AG04449 (cell line): ENCODE results near the gene TBC1D1.
"Not testable (repeated sequence)": the region's sequence is repeated elsewhere in the genome, so short reads cannot be mapped to it uniquely, and the experiment has no call there.

Experiments
- CTCF ChIA-PET: fragments of 350-600 bp; formaldehyde crosslinking; extraction: SDS; loops from one replicate; lab custom pipeline; 2021; ENCODE audit warnings: antibody characterized with exemption; lab: Yijun Ruan, JAX
- POLR2A ChIA-PET: fragments of 400-600, 350-600 bp; formaldehyde crosslinking; extraction: SDS; loops from one replicate; lab custom pipeline; 2020; ENCODE audit warnings: antibody characterized with exemption, inconsistent platforms; lab: Yijun Ruan, JAX
- DNase-seq: peaks from one replicate; pipeline ENCODE4 v3.0.0-alpha.2; 2010; ENCODE audit warnings: low read depth, low spot score
- H3K4me3 ChIP-seq: 2 replicates; pipeline ENCODE4 v1.5.1; 2011; ENCODE audit warnings: low read depth, mild to moderate bottlenecking, control low read depth, low read length
- CTCF ChIP-seq: IDR thresholded peaks from one replicate; pipeline ENCODE4 v1.5.1; 2011; ENCODE audit warnings: mild to moderate bottlenecking, moderate library complexity, low read length, control low read depth, inconsistent platforms; ENCODE audit not compliant: insufficient read depth; ENCODE audit errors: missing control alignments

TBC1D1 gene

GRCh38 chr4:37914539-37914938, 23.7 kb downstream of the TBC1D1 start:
- no peak for TF ChIP-seq CTCF
- DNase-seq, result no peak
- CTCF ChIA-PET, result interaction anchor here (1.3 kb wide), 1 partner anchor 17 kb away, joined by 3 read pairs; no protein-coding TSS in a partner anchor
- POLR2A ChIA-PET, result no interaction called here
- H3K4me3 ChIP-seq, result no peak overlapping the region

DNA sequence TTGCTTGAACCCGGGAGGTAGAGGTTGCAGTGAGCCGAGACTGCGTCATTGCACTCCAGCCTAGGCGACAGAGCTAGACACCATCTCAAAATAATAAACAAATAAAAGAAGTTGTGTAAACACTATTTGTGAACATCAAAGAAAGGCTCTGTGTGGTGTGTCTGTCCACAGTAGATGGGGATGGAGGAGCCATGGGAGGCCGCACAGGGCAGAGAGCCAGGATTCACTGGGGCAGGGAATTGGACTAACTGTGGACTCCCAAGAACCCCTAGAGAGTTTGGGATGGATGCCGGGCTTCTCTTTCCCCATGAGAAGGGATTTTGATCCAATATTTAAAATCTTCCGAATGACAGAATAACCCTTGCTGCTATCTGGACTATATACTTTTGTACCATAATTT, 26.5 kb downstream of the TBC1D1 start:
- no peak for TF ChIP-seq CTCF
- ChIA-PET POLR2A (no interaction called here), CTCF (no interaction called here)
- H3K4me3 ChIP-seq, result no peak overlapping the region
- no peak for DNase-seq

- POLR2A ChIA-PET, result no interaction called here
- CTCF ChIA-PET, result no interaction called here
Observed at GRCh38 chr4:37918653-37919052, 27.8 kb downstream of the TBC1D1 start.

DNA sequence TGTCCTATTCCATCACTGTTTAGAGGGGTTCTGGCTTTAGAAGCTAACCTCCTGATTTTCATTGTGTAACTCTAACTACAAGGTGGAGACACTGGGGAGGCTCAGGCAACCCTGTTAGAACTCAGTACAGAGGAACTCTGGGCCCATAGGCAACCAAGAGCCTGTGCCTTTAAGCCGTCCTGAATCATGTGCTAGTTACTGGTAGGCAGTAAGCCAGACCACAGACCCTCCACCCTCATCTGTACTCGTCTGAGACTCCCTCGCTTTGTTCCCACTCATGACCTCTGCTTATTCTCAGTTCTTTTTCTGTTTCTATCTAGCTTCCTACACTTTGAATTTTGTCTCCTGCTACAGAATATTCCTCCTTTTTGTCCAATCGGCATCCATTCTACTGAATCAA, 31.4 kb downstream of the TBC1D1 start:
- no peak for DNase-seq
- no peak for TF ChIP-seq CTCF
- no peak overlapping the region for H3K4me3 ChIP-seq
- ChIA-PET CTCF (no interaction called here), POLR2A (no interaction called here)

More at GRCh38 chr4:37918653-37919052, 27.8 kb downstream of the TBC1D1 start:
- no peak for DNase-seq
- H3K4me3 ChIP-seq, result no peak overlapping the region
- TF ChIP-seq CTCF, result no peak

DNA sequence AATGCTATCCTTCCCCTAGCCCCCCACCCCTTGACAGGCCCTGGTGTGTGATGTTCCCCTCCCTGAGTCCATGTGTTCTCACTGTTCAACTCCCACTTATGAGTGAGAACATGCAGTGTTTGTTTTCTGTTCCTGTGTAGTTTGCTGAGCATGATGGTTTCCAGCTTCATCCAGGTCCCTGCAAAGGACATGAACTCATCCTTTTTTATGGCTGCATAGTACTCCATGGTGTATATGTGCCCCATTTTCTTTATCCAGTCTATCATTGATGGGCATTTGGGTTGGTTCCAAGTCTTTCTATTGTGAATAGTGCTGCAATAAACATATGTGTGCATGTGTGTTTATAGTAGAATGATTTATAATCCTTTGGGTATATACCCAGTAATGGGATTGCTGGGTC, 32.2 kb downstream of the TBC1D1 start:
- DNase-seq, CTCF ChIA-PET, H3K4me3 ChIP-seq, POLR2A ChIA-PET: not testable (repeated sequence)

DNA sequence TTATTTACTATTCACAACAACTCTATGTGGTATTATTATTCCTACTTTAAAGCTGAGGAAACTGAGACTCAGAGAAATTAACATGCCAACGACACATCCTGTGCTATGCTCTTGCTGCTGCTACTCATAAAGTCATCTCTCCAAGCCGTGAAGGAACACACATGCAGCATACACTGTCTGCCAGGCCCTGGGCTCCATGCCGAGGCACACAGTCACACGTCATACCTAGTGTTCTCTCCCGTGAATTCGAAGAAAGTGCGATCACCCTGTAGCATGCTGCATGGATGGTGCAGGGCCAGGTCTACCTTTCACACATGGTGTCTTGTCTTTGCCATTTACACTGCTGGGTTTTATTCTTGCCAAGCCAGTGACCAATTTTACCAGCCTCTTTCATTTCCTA, 34.1 kb downstream of the TBC1D1 start:
- POLR2A ChIA-PET, result no interaction called here
- DNase-seq, result no peak
- TF ChIP-seq CTCF, result no peak
- no peak overlapping the region for H3K4me3 ChIP-seq
- CTCF ChIA-PET, result no interaction called here

- POLR2A ChIA-PET, result no interaction called here
- DNase-seq, result no peak
- no peak for TF ChIP-seq CTCF
- no peak overlapping the region for H3K4me3 ChIP-seq
- CTCF ChIA-PET, result no interaction called here
Observed at GRCh38 chr4:37927434-37927833, 36.5 kb downstream of the TBC1D1 start.
